HUDEP-2 (cell line): ENCODE measurements around the gene UGT1A3.
"Not testable (repeated sequence)": the region's sequence is repeated elsewhere in the genome, so short reads cannot be mapped to it uniquely, and the experiment has no call there.

Experiments
- DNase-seq, 76 experiments: peaks; one replicate each; lab custom pipeline; 2025; ENCODE audit not compliant: unreplicated experiment in 76 of 76; lab: John Stamatoyannopoulos, UW

Gene UGT1A3

DNA sequence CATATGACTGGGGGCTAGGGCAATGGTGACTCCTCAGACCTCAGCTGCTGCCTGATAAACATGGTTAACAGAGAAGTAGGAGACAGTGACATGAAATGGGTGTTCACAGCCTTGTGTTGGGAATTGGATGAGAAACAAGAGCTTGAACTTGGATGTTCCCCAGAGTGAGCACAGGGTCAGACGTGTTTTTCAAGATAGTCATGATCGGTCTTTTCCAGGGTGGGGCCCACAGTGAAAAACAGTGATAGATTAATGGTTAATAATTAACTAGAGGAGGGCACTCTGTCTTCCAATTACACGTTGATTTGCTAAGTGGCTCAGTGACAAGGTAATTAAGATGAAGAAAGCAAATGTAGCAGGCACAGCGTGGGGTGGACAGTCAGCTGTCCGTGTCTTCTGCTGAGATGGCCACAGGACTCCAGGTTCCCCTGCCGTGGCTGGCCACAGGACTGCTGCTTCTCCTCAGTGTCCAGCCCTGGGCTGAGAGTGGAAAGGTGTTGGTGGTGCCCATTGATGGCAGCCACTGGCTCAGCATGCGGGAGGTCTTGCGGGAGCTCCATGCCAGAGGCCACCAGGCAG is at the start of gene UGT1A3:
UGT1A3 (plus strand) TSS at position 320 of the 579 bp plus-strand sequence; CDS start at position 405, 85 bp downstream.
- DNase-seq: no peak

- no peak for DNase-seq
Measured at GRCh38 chr2:233679196-233679595, 49.6 kb upstream of the UGT1A3 start.

DNA sequence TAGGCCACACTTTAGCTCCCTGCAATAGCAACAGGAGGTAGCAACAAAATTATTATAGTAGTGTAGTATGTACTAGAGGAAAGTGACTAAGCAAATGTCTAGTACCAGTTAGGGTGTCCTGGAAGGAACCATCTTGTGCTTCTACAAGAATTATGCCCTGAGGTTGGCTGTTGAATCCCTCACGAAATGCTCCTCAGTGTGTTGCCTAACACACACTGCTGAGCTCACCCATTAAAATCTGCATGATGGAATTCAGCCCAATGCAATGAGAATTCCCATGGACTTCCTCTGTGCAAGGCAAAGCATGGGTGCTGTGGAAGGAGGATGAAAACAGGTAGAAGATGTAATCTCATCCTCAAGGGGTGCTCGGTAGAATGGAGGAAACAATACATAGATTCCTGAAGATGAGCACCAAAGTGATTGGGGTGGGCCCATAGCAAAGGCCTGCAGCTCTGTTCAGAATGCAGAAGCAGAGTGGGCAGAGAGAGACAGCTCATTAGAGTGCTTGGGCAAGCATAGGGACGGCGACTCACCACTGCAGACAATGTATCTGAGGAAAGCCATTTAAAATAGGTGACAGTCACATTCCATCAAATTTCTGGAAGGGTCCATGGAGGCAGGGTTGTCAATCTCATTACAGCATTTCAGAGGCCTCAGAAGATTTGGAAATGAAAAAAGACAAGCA is 48.3 kb upstream of the UGT1A3 start:
- DNase-seq: no peak

- no peak for DNase-seq
Measured at GRCh38 chr2:233681521-233682099, 47.2 kb upstream of the UGT1A3 start, which contains the start of gene UGT1A7. Gene UGT1A7 (plus strand): TSS chr2:233681901. CDS start chr2:233681938, 37 bp downstream.

DNA sequence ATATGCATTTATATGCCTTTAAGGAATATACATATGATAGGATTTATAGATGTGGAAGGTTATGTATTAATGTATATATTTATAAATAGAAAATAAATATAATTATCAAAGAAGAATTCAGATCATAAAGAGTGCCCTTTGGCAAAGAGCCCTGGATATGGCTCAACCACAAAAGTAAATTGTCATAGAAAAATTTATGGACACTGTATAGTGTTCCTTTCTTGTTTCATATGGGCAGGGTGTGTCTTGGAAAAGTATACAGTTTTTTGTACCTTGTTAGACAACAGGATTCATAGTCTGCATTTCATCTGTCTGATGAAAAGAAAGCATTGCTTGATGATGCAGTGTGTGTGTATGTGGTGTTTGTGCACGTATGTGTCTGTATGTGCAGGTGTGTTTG is 44.2 kb upstream of the UGT1A3 start:
- DNase-seq: no peak

DNA sequence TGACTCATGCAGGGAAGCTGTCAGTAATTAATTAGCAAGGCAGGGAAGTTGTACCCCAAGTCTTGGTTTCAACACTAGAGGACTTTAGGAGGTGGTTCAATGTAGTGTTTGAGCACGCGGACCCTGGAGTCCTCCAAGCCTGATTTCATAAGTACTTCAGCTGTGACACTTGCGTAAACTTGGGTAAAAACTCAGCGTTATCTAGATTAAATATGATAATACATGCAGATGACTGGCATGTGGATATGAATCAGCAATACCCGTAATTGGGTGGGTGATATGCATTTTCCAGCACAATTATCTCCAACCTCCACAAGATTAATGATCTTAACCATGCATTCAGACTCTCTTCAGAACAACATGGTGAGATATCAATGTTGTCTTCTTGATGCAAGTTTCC is 41.9 kb upstream of the UGT1A3 start:
- DNase-seq: no peak

DNA sequence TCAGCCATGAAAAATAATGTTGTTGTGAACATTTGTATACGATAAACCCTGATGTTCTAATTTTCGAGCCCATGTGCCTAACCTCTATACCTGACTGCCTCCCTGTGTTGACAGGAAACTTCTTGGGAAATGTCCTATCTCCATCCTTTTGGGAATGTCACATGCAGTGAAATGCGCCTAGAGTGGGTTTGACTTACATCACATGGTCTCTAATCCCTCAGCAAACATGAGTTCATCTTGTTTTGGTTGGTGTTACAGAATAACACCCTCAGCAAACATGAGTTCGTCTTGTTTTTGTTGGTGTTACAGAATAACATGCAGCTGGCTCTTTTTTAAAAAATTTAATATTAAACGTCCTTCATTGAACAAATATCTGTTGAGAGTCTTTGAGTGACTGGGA is 40.5 kb upstream of the UGT1A3 start:
- no peak for DNase-seq

- DNase-seq: no peak
Measured at GRCh38 chr2:233689031-233689430, 39.8 kb upstream of the UGT1A3 start.

- peak in 5 of 76 experiments; percentile 4 to 20 (median 15) for DNase-seq
Measured at GRCh38 chr2:233689501-233689900, 39.3 kb upstream of the UGT1A3 start.

DNA sequence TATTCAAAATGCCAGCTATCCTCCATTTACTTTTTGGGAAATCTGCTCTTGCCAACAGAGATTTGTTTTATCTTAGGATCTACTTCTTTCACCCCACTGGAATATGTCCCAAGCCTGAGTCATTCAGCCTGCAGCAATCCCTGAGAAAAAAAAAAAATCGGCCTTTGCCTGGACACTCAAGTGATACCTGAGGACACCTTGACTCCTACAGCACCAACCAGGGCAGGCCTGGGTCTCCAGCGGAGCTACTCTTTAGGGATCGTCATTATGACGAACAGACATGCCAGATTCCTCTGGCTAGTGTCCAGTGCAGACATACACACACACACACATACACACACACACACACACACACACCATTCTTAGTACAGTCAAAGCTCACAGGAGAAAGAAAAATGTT is 38.4 kb upstream of the UGT1A3 start:
- DNase-seq: no peak

DNA sequence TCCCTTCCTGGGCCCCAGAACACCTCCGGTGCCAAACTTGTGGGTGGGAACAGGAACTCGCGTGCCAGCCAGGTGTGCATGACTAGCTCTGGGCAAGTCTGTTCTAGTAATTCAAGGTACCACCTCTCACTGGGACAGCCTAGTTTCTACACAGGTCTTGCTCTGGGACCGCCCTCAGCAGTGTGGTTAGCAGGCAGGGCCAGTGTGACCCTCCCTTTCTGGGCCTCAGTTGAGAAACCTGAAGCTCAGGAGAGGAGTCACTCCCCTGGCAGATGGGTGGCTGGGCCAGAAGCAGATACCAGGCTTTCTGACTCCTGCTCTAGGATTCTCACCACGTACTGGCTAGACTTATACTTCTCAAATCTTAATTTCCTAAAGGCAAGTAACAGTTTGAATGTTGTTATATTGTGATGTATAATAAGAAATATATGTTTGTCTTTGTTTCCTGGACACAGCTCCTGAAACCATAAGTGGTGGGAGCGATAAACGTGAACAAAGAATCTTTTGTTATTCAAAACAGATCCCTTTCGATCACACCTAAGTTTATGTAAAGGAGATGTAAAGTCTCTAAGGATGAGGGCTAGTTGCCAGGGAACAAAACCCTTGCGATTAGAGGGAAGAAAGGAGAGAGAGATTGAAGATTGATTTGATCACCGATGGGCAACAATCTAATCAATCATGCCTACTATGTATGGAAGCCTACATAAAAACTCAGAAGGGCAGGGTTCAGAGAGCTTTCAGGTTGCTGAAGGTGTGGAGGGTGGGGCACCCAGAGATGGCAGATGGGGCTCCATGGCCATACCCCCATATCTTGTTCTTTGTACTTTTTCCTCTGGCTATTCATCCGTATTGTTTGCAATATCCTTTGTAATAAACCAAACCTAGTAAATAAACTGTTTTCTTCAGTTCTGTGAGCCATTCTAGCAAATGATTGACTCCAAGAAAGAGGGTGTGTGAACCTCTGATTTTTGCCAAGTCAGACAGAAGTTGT is 37.1 kb upstream of the UGT1A3 start:
- no peak for DNase-seq

DNA sequence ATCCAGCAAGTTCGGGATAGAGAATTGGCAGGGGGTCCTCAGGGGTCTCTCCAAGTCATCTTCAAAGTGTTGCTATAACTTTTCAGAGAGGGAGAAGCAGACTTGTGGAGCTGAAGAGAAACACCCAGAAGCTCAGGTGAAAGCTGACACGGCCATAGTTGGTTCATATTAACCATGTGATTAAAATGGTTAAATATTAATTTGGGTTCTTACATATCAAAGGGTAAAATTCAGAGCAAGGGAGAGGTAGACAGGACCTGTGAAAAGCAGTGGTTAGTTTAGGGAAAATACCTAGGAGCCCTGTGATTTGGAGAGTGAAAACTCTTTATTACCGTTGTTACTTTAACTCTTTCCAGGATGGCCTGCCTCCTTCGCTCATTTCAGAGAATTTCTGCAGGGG is 36.2 kb upstream of the UGT1A3 start, which contains the start of gene UGT1A6:
UGT1A6 (plus strand) TSS at position 243 of the 400 bp plus-strand sequence; CDS start at position 358, 115 bp downstream.
- no peak for DNase-seq

- no peak for DNase-seq
Measured at GRCh38 chr2:233693963-233694362, 34.9 kb upstream of the UGT1A3 start.

- DNase-seq: no peak
Measured at GRCh38 chr2:233698740-233699139, 30.1 kb upstream of the UGT1A3 start.

DNA sequence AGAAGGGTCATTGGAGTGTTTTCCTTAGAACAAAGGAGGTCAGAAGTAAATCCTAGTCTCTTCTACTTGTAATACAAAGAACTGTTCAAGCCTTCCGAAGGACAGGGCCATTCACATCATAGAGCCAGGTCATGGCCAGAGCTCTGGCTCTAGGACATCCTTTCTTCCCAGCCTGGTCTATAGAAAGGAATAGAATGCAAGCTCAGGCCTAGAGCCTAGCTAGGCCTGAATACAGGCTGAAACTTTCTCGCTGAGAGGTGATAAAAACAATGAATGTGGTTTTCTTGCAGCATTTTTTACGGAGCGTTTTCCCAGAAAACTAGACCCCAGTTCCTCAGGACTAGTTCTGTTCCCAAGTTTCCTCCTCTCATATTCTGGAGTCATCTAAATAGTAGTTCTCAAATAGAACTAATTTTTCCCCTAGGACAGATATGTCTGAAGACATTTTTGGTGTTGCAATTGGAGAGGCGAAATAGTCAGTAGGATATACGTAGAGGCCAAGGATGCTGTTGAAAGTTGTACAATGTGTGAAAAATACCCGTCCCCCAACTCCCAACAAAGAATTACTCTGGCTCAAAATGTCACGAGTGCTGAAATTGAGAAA is 29.3 kb upstream of the UGT1A3 start:
- DNase-seq: no peak

DNA sequence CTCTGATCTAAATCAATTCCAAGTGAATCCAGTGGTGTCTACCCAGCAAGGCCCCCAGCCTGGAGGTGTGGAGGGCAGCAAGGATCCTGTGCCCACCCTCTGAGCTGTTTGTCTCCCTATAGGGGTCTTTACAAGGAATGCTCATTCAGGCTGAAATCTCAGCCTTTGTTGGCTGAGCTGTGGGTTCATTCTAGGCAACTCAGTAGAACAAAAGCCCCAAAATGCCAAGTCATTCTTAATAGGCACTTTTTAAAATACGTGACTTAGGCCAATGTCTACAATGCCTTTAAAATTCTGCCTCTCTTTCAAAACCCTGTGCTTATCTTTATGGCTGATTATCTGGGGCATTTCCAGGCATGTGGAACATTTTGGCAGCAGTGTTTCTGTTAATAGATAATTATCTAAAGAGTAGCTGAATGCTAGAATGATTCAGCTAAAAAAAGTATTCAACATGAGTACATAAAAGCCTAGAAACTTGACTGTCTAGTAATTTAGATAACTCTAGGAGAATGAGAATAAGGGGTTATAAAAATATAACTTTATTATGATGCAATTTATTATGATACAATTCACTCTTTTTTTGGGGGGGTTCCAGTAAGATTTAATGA is 28.7 kb upstream of the UGT1A3 start:
- peak in 53 of 76 experiments; percentile 2 to 88 (median 49) for DNase-seq

GRCh38 chr2:233700842-233701241 is 28.0 kb upstream of the UGT1A3 start:
- not testable (repeated sequence) for DNase-seq

DNA sequence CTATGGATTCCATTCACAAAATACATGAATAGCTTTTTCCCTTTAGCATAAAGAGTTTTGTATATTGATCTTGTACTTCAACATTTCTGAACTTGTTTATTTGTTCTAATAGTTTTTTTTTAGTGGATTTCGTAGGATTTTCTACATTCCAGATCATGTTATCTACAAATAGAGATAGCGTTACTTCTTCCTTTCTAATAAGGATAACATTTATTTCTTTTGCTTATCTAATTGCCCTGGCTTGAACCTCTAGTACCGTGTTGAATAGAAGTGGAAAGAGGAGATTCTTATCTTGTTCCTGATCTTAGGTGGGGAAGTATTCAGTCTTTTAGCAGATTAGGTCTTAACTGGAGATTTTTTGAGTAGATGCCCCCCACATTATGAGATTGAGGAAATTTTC is 26.6 kb upstream of the UGT1A3 start:
- DNase-seq: no peak

GRCh38 chr2:233705911-233706506 is 22.8 kb upstream of the UGT1A3 start:
- no peak for DNase-seq

- no peak for DNase-seq
Measured at GRCh38 chr2:233706720-233707119, 22.1 kb upstream of the UGT1A3 start.
